HEK293 (cell line): ENCODE measurements around the gene KRT27.

Experiments
- CTCF ChIA-PET: fragments of 350-600 bp; formaldehyde crosslinking; extraction: SDS; loops from one replicate; lab custom pipeline; 2021; ENCODE audit warnings: antibody characterized with exemption; lab: Yijun Ruan, JAX
- POLR2A ChIA-PET: fragments of 300-600 bp; formaldehyde crosslinking; extraction: SDS; loops from one replicate; lab custom pipeline; 2020; ENCODE audit warnings: antibody characterized with exemption, inconsistent platforms; lab: Yijun Ruan, JAX
- H3K27ac ChIP-seq: fragments of 200-500 bp; sonication (Bioruptor generic); 2 replicates; pipeline ENCODE4 v1.5.1; 2014; ENCODE audit warnings: low read depth, low read length, control low read depth, inconsistent platforms; ENCODE audit errors: extremely low read depth
- H3K36me3 ChIP-seq, 2 experiments: fragments of 200-500 bp in 1 of 2; sonication (Bioruptor generic) in 1 of 2; 1 replicate in 1 of 2; 2 replicates in 1 of 2; pipeline ENCODE4 v1.5.1; 2014 to 2017; ENCODE audit warnings: inconsistent platforms in 2 of 2, low read length in 2 of 2; ENCODE audit not compliant: control insufficient read depth in 2 of 2, insufficient read depth in 1 of 2
- H3K4me1 ChIP-seq: fragments of 200-500 bp; sonication (Bioruptor generic); 2 replicates; pipeline ENCODE4 v1.5.1; 2014; ENCODE audit warnings: mild to moderate bottlenecking, low read length, inconsistent platforms; ENCODE audit not compliant: control insufficient read depth, insufficient read depth
- H3K4me3 ChIP-seq: 2 replicates; pipeline ENCODE4 v1.5.1; 2011; ENCODE audit warnings: low read depth, mild to moderate bottlenecking, control low read depth, low read length, moderate library complexity
- H3K9me3 ChIP-seq: fragments of 200-500 bp; sonication (Bioruptor generic); 2 replicates; pipeline ENCODE4 v1.5.1; 2014; ENCODE audit warnings: low read depth, low read length, inconsistent platforms; ENCODE audit not compliant: control insufficient read depth, insufficient read depth
- EGR2 ChIP-seq: fragments of 450-650 bp; formaldehyde crosslinking; IDR thresholded peaks from 2 replicates; pipeline ENCODE4 v1.5.1; 2016; ENCODE audit warnings: low read depth, missing biosample characterization, missing genetic modification characterization
- HOXC10 ChIP-seq: sonication (generic); formaldehyde crosslinking; IDR thresholded peaks from 2 replicates; pipeline ENCODE4 v1.8.1; 2023; ENCODE audit warnings: mild to moderate bottlenecking, missing genetic modification reagents
- ZBTB48 ChIP-seq: fragments of 450-650 bp; formaldehyde crosslinking; IDR thresholded peaks from 2 replicates; pipeline ENCODE4 v1.5.1; 2016; ENCODE audit warnings: missing biosample characterization, missing genetic modification characterization
- ZFHX2 ChIP-seq: fragments of 450-650 bp; formaldehyde crosslinking; conservative IDR thresholded peaks from 2 replicates; pipeline ENCODE4 v1.5.1; 2016; ENCODE audit warnings: missing biosample characterization, missing genetic modification characterization
- ZNF157 ChIP-seq: fragments of 450-650 bp; formaldehyde crosslinking; IDR thresholded peaks from 2 replicates; pipeline ENCODE4 v1.5.1; 2016; ENCODE audit warnings: missing biosample characterization, missing genetic modification characterization
- ZNF2 ChIP-seq: fragments of 450-650 bp; formaldehyde crosslinking; IDR thresholded peaks from 2 replicates; pipeline ENCODE4 v1.5.1; 2016; ENCODE audit warnings: missing biosample characterization, missing genetic modification characterization
- ZNF266 ChIP-seq: fragments of 450-650 bp; formaldehyde crosslinking; IDR thresholded peaks from 2 replicates; pipeline ENCODE4 v1.5.1; 2016; ENCODE audit warnings: missing biosample characterization, missing genetic modification characterization, low read depth
- ZNF37A ChIP-seq: fragments of 450-650 bp; IDR thresholded peaks from 2 replicates; pipeline ENCODE4 v1.5.1; 2018; ENCODE audit warnings: missing biosample characterization, missing genetic modification characterization
- ZNF521 ChIP-seq: fragments of 450-650 bp; formaldehyde crosslinking; IDR thresholded peaks from 2 replicates; pipeline ENCODE4 v1.5.1; 2017; ENCODE audit warnings: missing biosample characterization, mild to moderate bottlenecking, missing genetic modification characterization
- ZNF560 ChIP-seq: fragments of 450-650 bp; formaldehyde crosslinking; IDR thresholded peaks from 2 replicates; pipeline ENCODE4 v1.5.1; 2017; ENCODE audit warnings: missing biosample characterization, missing genetic modification characterization, borderline replicate concordance
- ZNF621 ChIP-seq: fragments of 450-650 bp; formaldehyde crosslinking; IDR thresholded peaks from 2 replicates; pipeline ENCODE4 v1.5.1; 2017; ENCODE audit warnings: missing biosample characterization, missing genetic modification characterization
- ZNF777 ChIP-seq: fragments of 450-650 bp; formaldehyde crosslinking; IDR thresholded peaks from 2 replicates; pipeline ENCODE4 v1.5.1; 2017; ENCODE audit warnings: missing biosample characterization, missing genetic modification characterization, borderline replicate concordance
- TF ChIP-seq, protein P1 (sequence below): fragments of 450-650 bp; formaldehyde crosslinking; IDR thresholded peaks from 2 replicates; pipeline ENCODE4 v1.5.1; 2017; ENCODE audit warnings: missing biosample characterization, mild to moderate bottlenecking, missing genetic modification characterization, moderate library complexity
- TF ChIP-seq, protein P2 (sequence below): fragments of 450-650 bp; formaldehyde crosslinking; IDR thresholded peaks from 2 replicates; pipeline ENCODE4 v1.5.1; 2016; ENCODE audit warnings: missing biosample characterization, missing genetic modification characterization
- TF ChIP-seq, protein P3 (sequence below): fragments of 450-650 bp; formaldehyde crosslinking; IDR thresholded peaks from 2 replicates; pipeline ENCODE4 v1.5.1; 2016; ENCODE audit warnings: missing biosample characterization, missing genetic modification characterization
- TF ChIP-seq, protein P4 (sequence below): fragments of 450-650 bp; formaldehyde crosslinking; IDR thresholded peaks from 2 replicates; pipeline ENCODE4 v1.5.1; 2017; ENCODE audit warnings: missing biosample characterization, missing genetic modification characterization

KRT27 gene

DNA sequence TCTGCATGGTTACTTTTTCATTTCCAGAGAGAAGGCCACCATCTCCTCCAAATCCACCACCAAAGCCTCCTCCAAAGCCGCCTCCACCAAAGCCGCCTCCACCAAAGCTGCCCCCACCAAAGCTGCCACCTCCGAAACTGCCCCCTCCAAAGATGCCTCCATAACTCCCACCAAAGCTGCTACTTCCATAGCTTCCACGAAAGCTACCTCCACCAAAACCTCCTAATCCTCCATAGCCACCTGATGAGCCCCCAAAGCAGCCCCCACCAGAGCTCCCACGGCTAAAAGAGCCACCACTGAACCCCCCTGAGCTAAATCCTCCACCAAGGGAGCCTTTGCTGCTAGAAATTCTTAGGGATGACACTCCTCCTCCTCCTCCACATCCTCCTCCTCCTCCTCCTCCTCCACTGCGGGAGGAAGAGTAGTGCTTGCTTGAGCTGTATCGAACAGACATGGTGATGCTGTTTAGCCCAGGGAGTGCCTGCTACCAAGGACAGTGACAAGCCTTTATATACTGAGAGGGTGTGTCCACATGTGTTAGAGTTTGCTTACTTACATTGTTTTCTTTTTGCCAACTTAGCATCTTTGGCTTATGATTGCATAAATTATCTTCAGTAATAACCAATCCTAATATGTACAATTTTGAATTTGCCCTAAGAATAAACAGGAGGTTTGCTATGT lies 39.9 kb upstream of the KRT27 start, which contains the start of gene KRT10 (continued):
- TF ChIP-seq EGR2 (tag by site-specific recombination), result peak; percentile 86
- TF ChIP-seq HOXC10 (CRISPR knock-in tag), result no peak
- peak; percentile 84 for TF ChIP-seq ZFHX2 (tag by site-specific recombination)
- TF ChIP-seq, protein P1, sequence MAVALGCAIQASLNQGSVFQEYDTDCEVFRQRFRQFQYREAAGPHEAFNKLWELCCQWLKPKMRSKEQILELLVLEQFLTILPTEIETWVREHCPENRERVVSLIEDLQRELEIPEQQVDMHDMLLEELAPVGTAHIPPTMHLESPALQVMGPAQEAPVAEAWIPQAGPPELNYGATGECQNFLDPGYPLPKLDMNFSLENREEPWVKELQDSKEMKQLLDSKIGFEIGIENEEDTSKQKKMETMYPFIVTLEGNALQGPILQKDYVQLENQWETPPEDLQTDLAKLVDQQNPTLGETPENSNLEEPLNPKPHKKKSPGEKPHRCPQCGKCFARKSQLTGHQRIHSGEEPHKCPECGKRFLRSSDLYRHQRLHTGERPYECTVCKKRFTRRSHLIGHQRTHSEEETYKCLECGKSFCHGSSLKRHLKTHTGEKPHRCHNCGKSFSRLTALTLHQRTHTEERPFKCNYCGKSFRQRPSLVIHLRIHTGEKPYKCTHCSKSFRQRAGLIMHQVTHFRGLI (tag by site-specific recombination), result no peak

DNA sequence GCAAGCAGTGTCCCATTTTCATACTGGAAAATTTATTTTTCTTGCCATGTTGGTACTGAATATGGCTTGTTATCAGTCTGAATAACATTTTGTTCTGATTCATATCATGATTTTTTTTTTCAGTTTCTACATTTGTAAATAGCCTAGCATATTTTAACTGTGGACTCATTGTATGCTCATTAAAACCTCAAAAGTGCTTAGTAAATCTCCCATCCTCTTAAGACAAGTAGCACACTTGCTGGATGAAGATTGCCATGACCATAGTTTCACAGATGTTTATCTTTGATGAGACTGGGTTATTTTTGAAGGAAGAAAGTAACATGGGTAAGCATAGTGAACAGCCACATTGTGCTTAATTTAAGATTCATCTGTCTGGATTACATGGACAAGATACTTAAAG lies 39.2 kb upstream of the KRT27 start:
- Histone ChIP-seq H3K9me3 (no peaks in the 10 kb centered on the region), H3K4me3 (no peak overlapping the region), H3K4me1 (peaks cover 11% of the 10 kb centered on the region), H3K27ac (no peak overlapping the region), H3K36me3 (peaks cover 0 to 26% of the 10 kb centered on the region in 2 experiments; a peak in 1 of 3 replicates)
- ChIA-PET POLR2A (no interaction called here), CTCF (no interaction called here)
- TF ChIP-seq ZNF560 (tag by site-specific recombination) (no peak), ZNF2 (tag by site-specific recombination) (no peak), ZNF777 (tag by site-specific recombination) (no peak), ZNF37A (tag by site-specific recombination) (no peak), ZNF621 (tag by site-specific recombination) (no peak)
- TF ChIP-seq, protein P2, sequence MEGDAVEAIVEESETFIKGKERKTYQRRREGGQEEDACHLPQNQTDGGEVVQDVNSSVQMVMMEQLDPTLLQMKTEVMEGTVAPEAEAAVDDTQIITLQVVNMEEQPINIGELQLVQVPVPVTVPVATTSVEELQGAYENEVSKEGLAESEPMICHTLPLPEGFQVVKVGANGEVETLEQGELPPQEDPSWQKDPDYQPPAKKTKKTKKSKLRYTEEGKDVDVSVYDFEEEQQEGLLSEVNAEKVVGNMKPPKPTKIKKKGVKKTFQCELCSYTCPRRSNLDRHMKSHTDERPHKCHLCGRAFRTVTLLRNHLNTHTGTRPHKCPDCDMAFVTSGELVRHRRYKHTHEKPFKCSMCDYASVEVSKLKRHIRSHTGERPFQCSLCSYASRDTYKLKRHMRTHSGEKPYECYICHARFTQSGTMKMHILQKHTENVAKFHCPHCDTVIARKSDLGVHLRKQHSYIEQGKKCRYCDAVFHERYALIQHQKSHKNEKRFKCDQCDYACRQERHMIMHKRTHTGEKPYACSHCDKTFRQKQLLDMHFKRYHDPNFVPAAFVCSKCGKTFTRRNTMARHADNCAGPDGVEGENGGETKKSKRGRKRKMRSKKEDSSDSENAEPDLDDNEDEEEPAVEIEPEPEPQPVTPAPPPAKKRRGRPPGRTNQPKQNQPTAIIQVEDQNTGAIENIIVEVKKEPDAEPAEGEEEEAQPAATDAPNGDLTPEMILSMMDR, result no peak
- TF ChIP-seq, protein P3, sequence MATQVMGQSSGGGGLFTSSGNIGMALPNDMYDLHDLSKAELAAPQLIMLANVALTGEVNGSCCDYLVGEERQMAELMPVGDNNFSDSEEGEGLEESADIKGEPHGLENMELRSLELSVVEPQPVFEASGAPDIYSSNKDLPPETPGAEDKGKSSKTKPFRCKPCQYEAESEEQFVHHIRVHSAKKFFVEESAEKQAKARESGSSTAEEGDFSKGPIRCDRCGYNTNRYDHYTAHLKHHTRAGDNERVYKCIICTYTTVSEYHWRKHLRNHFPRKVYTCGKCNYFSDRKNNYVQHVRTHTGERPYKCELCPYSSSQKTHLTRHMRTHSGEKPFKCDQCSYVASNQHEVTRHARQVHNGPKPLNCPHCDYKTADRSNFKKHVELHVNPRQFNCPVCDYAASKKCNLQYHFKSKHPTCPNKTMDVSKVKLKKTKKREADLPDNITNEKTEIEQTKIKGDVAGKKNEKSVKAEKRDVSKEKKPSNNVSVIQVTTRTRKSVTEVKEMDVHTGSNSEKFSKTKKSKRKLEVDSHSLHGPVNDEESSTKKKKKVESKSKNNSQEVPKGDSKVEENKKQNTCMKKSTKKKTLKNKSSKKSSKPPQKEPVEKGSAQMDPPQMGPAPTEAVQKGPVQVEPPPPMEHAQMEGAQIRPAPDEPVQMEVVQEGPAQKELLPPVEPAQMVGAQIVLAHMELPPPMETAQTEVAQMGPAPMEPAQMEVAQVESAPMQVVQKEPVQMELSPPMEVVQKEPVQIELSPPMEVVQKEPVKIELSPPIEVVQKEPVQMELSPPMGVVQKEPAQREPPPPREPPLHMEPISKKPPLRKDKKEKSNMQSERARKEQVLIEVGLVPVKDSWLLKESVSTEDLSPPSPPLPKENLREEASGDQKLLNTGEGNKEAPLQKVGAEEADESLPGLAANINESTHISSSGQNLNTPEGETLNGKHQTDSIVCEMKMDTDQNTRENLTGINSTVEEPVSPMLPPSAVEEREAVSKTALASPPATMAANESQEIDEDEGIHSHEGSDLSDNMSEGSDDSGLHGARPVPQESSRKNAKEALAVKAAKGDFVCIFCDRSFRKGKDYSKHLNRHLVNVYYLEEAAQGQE (tag by site-specific recombination), result no peak

DNA sequence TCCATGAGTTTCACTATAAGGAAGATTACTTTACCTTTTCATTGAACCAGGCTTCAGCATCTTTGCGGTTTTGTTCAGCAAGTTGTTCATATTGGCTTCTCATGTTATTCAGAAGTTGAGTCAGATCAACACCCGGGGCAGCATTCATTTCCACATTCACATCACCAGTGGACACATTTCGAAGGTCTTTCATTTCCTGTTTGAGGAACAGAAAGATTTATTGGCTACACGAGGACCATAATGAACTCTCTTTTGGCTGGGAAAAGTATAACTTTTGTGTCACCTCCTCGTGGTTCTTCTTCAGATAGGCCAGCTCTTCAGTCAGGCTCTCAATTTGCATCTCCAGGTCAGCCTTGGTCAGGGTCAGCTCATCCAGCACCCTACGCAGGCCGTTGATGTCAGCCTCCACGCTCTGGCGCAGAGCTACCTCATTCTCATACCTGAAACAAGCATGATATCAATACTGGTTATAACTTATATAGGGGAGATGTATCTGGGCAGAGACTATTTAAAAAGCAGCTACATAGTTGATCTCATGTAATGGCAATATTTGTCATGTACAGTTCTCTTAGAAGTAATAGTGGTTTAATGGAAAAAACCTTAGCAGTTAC lies 38.0 kb upstream of the KRT27 start:
- H3K27ac ChIP-seq, result no peak overlapping the region
- ChIA-PET CTCF (interaction anchor here (0.8 to 1.8 kb wide), 2 partner anchors 17 to 201 kb away, joined by 4 read pairs; no protein-coding TSS in a partner anchor), POLR2A (interaction anchor here (2.1 kb wide), 1 partner anchor 11 kb away, joined by 9 read pairs; no protein-coding TSS in a partner anchor)
- H3K36me3 ChIP-seq, result peaks cover 0 to 27% of the 10 kb centered on the region in 2 experiments; a peak in 1 of 3 replicates
- H3K4me1 ChIP-seq, result peaks cover 5% of the 10 kb centered on the region; the same call in 1 of the 2 replicates
- H3K4me3 ChIP-seq, result no peak overlapping the region
- TF ChIP-seq, protein P4, sequence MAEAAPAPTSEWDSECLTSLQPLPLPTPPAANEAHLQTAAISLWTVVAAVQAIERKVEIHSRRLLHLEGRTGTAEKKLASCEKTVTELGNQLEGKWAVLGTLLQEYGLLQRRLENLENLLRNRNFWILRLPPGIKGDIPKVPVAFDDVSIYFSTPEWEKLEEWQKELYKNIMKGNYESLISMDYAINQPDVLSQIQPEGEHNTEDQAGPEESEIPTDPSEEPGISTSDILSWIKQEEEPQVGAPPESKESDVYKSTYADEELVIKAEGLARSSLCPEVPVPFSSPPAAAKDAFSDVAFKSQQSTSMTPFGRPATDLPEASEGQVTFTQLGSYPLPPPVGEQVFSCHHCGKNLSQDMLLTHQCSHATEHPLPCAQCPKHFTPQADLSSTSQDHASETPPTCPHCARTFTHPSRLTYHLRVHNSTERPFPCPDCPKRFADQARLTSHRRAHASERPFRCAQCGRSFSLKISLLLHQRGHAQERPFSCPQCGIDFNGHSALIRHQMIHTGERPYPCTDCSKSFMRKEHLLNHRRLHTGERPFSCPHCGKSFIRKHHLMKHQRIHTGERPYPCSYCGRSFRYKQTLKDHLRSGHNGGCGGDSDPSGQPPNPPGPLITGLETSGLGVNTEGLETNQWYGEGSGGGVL (tag by site-specific recombination), result no peak
- TF ChIP-seq ZNF157 (tag by site-specific recombination), result no peak
- TF ChIP-seq ZNF266, result no peak
- TF ChIP-seq ZBTB48 (tag by site-specific recombination), result no peak
- TF ChIP-seq ZNF521 (tag by site-specific recombination), result no peak
- TF ChIP-seq, all 188 proteins: peak for 0
- no peaks in the 10 kb centered on the region for H3K9me3 ChIP-seq
